Mucosa of descending colon (tissue), 3 donors: ENCODE results near the gene LOXL3. TPM values are rescaled to one million over a fixed set of nuclear protein-coding genes. Genes with fewer than 3 reads are reported as not detected.

ENCODE experiments used
- ATAC-seq: fragments of 200-7000 bp; cut with Tn5 transposase; one replicate; pipeline ENCODE4 v1.9.1; 2020; ENCODE audit warnings: mild to moderate bottlenecking, moderate library complexity
- DNase-seq, 3 donors: peaks; one replicate each; pipeline ENCODE4 v3.0.0-alpha.2; 2020
- H3K36me3 ChIP-seq: fragments of 200-600 bp; one replicate; pipeline ENCODE4 v1.8.0; 2021; ENCODE audit warnings: low read depth, mild to moderate bottlenecking
- H3K4me1 ChIP-seq: fragments of 200-600 bp; one replicate; pipeline ENCODE4 v1.8.0; 2021; ENCODE audit warnings: low read depth, mild to moderate bottlenecking
- H3K4me3 ChIP-seq: fragments of 200-600 bp; one replicate; pipeline ENCODE4 v1.8.0; 2021; ENCODE audit warnings: mild to moderate bottlenecking
- H3K9me3 ChIP-seq: fragments of 200-600 bp; one replicate; pipeline ENCODE4 v1.8.0; 2021; ENCODE audit warnings: mild to moderate bottlenecking
- CTCF ChIP-seq: fragments of 200-600 bp; IDR thresholded peaks from one replicate; pipeline ENCODE4 v1.8.0; 2022; ENCODE audit warnings: antibody characterized with exemption, mild to moderate bottlenecking
- intact Hi-C, 2 donors: fragments of 100-400 bp; cut with DNase I in 1 of 2; cut with micrococcal nuclease in 1 of 2; formaldehyde crosslinking; loops; one replicate each; pipeline versions ENCODE4 v1.11.0 to v1.11.1; 2022; cut with DNase I, micrococcal nuclease
- total RNA-seq, 3 donors: library from RNA; stranded (reverse); fragmentation: NEBNext Ultra II Directional in 2 of 3; extraction: Animal tissue kit (Norgen Biotek cat#: 25700) in 2 of 3; gene quantifications; one replicate each; pipeline versions ENCODE4 v1.2.1 to v1.2.4, GENCODE V29; 2021 to 2023
- donor health status: DM: no; HTN: no; CAD: no; lungs with moderate emphysema.
- donor health status: DM: no; HTN: no; CAD: no.
- donor health status: DM: no; HTN: yes; CAD: no.

LOXL3 gene
- total RNA-seq, 3 donors from 2014 or later = 2.2 to 6.9 (median 4.4) TPM

DNA sequence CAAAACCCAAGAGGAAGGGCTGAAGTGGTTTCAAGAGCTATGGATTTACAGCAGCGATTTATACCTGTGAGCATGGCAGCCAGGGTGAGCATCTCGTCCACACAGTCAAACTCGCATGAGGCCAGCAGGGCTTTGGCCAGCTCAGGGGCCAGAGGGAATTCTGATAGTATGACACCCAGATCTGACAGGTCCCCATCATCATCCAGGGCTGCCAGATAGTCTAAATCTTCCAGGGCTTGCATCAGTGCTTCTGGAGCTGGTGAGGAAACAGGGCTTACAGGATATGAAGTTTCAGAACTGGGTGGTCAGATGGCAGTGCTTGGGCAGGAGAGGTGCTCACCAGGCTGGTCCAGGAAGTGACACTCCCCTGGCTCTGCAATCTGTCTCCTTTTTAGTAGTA, 31.2 kb downstream of the LOXL3 start:
- intact Hi-C loops = no loop called here
- H3K4me3 ChIP-seq = no peak overlapping the region
- H3K36me3 ChIP-seq = no peaks in the 10 kb centered on the region
- H3K9me3 ChIP-seq = no peaks in the 10 kb centered on the region
- no peak for TF ChIP-seq CTCF
- ATAC-seq = no peak
- H3K4me1 ChIP-seq = no peaks in the 10 kb centered on the region
- DNase-seq = no peak

DNA sequence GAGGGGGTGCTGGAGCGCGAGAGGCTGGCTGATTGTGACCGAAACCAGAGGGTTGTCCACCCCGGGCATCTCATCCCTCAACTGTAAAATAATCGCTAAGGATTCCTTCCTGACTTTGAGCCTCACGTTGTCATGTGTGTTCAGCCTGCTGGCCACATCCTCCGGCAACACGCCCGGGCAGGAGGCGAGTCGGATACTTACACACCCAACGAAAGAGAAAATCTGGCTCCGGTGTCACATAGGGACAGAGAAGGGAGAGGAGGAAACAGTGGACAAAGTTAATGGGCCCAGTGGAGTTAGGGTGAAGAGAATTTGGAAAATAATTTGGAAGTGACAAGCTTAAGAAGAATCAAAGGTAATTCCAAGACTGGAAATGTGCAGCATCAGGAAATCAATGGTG, 37.1 kb downstream of the LOXL3 start:
- ATAC-seq (no peak), DNase-seq (no peak)
- no peaks in the 10 kb centered on the region for H3K9me3 ChIP-seq
- no peaks in the 10 kb centered on the region for H3K36me3 ChIP-seq
- peaks cover 27% of the 10 kb centered on the region for H3K4me1 ChIP-seq
- TF ChIP-seq CTCF = no peak
- intact Hi-C loops = no loop called here
- H3K4me3 ChIP-seq = no peak overlapping the region

GRCh38 chr2:74515981-74516633, 37.6 kb downstream of the LOXL3 start:
- intact Hi-C loops = no loop called here
- Histone ChIP-seq H3K4me1 (peaks cover 27% of the 10 kb centered on the region), H3K36me3 (no peaks in the 10 kb centered on the region), H3K4me3 (no peak overlapping the region), H3K9me3 (no peaks in the 10 kb centered on the region)
- TF ChIP-seq CTCF = no peak
- ATAC-seq (peak; percentile 71), DNase-seq (peak; percentile 74 to 80 (median 76))

DNA sequence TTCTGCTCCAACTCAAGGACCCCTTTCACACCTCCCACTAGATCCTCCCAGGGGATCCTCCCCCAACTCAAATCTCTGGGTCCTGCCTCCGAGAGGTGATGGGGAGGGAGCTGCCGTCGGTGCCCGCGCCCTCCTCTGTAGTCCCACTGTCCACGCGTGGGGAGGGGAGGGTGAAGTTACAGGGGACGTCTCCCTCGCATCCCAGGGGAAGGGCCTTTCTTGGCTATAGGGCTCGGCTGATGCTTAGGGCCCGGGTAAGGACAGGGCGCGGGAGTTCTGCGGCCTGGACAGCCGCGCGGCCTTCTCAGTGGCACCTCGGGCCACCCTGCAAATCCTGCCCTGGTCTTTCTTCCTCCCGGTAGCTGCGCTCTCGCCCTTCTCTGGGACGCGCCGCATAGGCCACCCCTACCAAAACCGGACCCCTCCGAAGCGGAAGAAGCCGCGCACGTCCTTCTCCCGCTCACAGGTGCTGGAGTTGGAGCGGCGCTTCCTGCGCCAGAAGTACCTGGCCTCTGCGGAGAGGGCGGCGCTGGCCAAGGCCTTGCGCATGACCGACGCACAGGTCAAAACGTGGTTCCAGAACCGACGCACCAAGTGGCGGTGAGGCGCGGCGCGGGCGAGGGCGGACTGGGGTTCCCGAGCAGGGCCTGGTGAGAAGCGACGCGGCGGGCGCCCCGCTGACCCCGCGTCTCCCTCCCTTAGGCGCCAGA, 38.3 kb downstream of the LOXL3 start:
- intact Hi-C loops = no loop called here
- DNase-seq (peak in 1 of 3 donors; percentile 56), ATAC-seq (peak; percentile 59)
- TF ChIP-seq CTCF = no peak
- H3K36me3 ChIP-seq = no peaks in the 10 kb centered on the region
- peaks cover 27% of the 10 kb centered on the region for H3K4me1 ChIP-seq
- H3K4me3 ChIP-seq = no peak overlapping the region
- no peaks in the 10 kb centered on the region for H3K9me3 ChIP-seq

GRCh38 chr2:74514368-74515270, 39.1 kb downstream of the LOXL3 start, which contains the start of gene TLX2:
TLX2 (plus strand) TSS chr2:74514450; CDS start chr2:74514807, 357 bp downstream.
- TF ChIP-seq CTCF = no peak
- H3K4me1 ChIP-seq = peaks cover 27% of the 10 kb centered on the region
- intact Hi-C loops = no loop called here
- no peaks in the 10 kb centered on the region for H3K9me3 ChIP-seq
- H3K4me3 ChIP-seq = no peak within 1 kb of the TSS
- DNase-seq (no peak), ATAC-seq (peak; percentile 12)
- H3K36me3 ChIP-seq = no peaks in the 10 kb centered on the region
